ENCODE results near the gene AUTS2.

The AUTS2 gene

DNA sequence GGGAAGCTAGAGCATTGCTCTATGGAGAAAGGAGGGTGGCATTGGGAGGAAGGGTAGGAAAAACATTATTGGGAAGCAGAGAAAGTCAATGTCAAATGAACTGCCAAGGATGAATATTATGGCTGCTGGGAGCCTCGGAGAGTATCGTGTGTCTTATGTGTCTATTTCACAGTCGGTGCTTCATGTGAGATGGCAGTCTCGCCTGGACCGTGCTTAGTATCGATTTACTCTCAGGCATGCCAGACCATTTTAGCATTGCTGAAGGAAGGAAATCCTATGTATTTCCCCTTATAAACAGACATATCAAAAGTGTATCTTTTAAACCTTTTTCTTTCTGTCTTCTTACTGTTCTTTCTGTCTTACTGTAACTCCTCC is 612.6 kb downstream of the AUTS2 start:
- no peak for TF ChIP-seq RBAK (tag by site-specific recombination; IDR thresholded peaks at IDR 0.05)
- TF ChIP-seq, protein P1, sequence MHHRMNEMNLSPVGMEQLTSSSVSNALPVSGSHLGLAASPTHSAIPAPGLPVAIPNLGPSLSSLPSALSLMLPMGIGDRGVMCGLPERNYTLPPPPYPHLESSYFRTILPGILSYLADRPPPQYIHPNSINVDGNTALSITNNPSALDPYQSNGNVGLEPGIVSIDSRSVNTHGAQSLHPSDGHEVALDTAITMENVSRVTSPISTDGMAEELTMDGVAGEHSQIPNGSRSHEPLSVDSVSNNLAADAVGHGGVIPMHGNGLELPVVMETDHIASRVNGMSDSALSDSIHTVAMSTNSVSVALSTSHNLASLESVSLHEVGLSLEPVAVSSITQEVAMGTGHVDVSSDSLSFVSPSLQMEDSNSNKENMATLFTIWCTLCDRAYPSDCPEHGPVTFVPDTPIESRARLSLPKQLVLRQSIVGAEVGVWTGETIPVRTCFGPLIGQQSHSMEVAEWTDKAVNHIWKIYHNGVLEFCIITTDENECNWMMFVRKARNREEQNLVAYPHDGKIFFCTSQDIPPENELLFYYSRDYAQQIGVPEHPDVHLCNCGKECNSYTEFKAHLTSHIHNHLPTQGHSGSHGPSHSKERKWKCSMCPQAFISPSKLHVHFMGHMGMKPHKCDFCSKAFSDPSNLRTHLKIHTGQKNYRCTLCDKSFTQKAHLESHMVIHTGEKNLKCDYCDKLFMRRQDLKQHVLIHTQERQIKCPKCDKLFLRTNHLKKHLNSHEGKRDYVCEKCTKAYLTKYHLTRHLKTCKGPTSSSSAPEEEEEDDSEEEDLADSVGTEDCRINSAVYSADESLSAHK (tag by site-specific recombination; IDR thresholded peaks at IDR 0.05): no peak
- TF ChIP-seq ZNF658 (tag by site-specific recombination; IDR thresholded peaks at IDR 0.05): no peak
- no peak for TF ChIP-seq ZNF184 (tag by site-specific recombination; IDR thresholded peaks at IDR 0.05)
- TF ChIP-seq, protein P2, sequence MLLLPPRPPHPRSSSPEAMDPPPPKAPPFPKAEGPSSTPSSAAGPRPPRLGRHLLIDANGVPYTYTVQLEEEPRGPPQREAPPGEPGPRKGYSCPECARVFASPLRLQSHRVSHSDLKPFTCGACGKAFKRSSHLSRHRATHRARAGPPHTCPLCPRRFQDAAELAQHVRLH (tag by site-specific recombination; IDR thresholded peaks at IDR 0.05): no peak
- TF ChIP-seq GLIS1 (tag by site-specific recombination; IDR thresholded peaks at IDR 0.05): no peak
- no peak for TF ChIP-seq ZFP69B (tag by site-specific recombination; IDR thresholded peaks at IDR 0.05)
- TF ChIP-seq, protein P3, sequence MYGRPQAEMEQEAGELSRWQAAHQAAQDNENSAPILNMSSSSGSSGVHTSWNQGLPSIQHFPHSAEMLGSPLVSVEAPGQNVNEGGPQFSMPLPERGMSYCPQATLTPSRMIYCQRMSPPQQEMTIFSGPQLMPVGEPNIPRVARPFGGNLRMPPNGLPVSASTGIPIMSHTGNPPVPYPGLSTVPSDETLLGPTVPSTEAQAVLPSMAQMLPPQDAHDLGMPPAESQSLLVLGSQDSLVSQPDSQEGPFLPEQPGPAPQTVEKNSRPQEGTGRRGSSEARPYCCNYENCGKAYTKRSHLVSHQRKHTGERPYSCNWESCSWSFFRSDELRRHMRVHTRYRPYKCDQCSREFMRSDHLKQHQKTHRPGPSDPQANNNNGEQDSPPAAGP (tag by site-specific recombination; IDR thresholded peaks at IDR 0.05): no peak
- no peak for TF ChIP-seq ZFHX2 (tag by site-specific recombination; conservative IDR thresholded peaks at IDR 0.05)
- no peak for TF ChIP-seq OSR2 (tag by site-specific recombination; IDR thresholded peaks at IDR 0.05)
- no peak for TF ChIP-seq KLF1 (tag by site-specific recombination; IDR thresholded peaks at IDR 0.05)
- TF ChIP-seq ZNF791 (tag by site-specific recombination; IDR thresholded peaks at IDR 0.05): no peak
- TF ChIP-seq PRDM1 (tag by site-specific recombination; IDR thresholded peaks at IDR 0.05): no peak
- TF ChIP-seq, protein P4, sequence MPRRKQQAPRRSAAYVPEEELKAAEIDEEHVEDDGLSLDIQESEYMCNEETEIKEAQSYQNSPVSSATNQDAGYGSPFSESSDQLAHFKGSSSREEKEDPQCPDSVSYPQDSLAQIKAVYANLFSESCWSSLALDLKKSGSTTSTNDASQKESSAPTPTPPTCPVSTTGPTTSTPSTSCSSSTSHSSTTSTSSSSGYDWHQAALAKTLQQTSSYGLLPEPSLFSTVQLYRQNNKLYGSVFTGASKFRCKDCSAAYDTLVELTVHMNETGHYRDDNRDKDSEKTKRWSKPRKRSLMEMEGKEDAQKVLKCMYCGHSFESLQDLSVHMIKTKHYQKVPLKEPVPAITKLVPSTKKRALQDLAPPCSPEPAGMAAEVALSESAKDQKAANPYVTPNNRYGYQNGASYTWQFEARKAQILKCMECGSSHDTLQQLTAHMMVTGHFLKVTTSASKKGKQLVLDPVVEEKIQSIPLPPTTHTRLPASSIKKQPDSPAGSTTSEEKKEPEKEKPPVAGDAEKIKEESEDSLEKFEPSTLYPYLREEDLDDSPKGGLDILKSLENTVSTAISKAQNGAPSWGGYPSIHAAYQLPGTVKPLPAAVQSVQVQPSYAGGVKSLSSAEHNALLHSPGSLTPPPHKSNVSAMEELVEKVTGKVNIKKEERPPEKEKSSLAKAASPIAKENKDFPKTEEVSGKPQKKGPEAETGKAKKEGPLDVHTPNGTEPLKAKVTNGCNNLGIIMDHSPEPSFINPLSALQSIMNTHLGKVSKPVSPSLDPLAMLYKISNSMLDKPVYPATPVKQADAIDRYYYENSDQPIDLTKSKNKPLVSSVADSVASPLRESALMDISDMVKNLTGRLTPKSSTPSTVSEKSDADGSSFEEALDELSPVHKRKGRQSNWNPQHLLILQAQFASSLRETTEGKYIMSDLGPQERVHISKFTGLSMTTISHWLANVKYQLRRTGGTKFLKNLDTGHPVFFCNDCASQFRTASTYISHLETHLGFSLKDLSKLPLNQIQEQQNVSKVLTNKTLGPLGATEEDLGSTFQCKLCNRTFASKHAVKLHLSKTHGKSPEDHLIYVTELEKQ (tag by site-specific recombination; IDR thresholded peaks at IDR 0.05; ENCODE audit: borderline replicate concordance): no peak
- TF ChIP-seq, protein P5, sequence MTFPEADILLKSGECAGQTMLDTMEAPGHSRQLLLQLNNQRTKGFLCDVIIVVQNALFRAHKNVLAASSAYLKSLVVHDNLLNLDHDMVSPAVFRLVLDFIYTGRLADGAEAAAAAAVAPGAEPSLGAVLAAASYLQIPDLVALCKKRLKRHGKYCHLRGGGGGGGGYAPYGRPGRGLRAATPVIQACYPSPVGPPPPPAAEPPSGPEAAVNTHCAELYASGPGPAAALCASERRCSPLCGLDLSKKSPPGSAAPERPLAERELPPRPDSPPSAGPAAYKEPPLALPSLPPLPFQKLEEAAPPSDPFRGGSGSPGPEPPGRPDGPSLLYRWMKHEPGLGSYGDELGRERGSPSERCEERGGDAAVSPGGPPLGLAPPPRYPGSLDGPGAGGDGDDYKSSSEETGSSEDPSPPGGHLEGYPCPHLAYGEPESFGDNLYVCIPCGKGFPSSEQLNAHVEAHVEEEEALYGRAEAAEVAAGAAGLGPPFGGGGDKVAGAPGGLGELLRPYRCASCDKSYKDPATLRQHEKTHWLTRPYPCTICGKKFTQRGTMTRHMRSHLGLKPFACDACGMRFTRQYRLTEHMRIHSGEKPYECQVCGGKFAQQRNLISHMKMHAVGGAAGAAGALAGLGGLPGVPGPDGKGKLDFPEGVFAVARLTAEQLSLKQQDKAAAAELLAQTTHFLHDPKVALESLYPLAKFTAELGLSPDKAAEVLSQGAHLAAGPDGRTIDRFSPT (tag by site-specific recombination; IDR thresholded peaks at IDR 0.05): no peak
- TF ChIP-seq ZNF514 (tag by site-specific recombination; IDR thresholded peaks at IDR 0.05): no peak
- no peak for TF ChIP-seq SETDB1 (IDR thresholded peaks at IDR 0.05; ENCODE audit: insufficient read length, low read length)
- no peak for TF ChIP-seq ZNF16 (tag by site-specific recombination; IDR thresholded peaks at IDR 0.05; ENCODE audit: low read depth)
- CTCF ChIA-PET: interaction anchor here (0.6 kb wide), 1 partner anchor 18 kb away, joined by 3 read pairs; no protein-coding TSS in a partner anchor
- H3K4me1 ChIP-seq (ENCODE audit: control insufficient read depth, insufficient read depth, low read length): peaks cover 10% of the 10 kb centered on the region; the same call in 1 of the 2 replicates
- H3K36me3 ChIP-seq (ENCODE audit: control insufficient read depth in 2 of 2, insufficient read depth in 1 of 2, low read length in 2 of 2): no peaks in the 10 kb centered on the region
- POLR2A ChIA-PET: no interaction called here
- H3K9me3 ChIP-seq (ENCODE audit: control insufficient read depth, insufficient read depth, low read depth, low read length): no peaks in the 10 kb centered on the region
- H3K4me3 ChIP-seq (ENCODE audit: low read depth, low read length): no peak overlapping the region
- H3K27ac ChIP-seq (ENCODE audit: extremely low read depth, low read depth, low read length): no peak overlapping the region
